Measurements from ENCODE around the gene KEAP1.
"Not testable (repeated sequence)": the region's sequence is repeated elsewhere in the genome, so short reads cannot be mapped to it uniquely, and the experiment has no call there.

GRCh38 chr19:10458733-10459132 lies 44.4 kb downstream of the KEAP1 start:
- not testable (repeated sequence) for TF ChIP-seq CTCF (IDR thresholded peaks at IDR 0.05; ENCODE audit: control extremely low read depth in 1 of 3, insufficient read depth in 1 of 3, low read depth in 1 of 3, low read length in 3 of 3); USF2 (IDR thresholded peaks at IDR 0.05; ENCODE audit: low read length); RAD21 (IDR thresholded peaks at IDR 0.05 in 1 of 2, conservative IDR thresholded peaks at IDR 0.05 in 1 of 2; ENCODE audit: low read depth in 2 of 2, low read length in 2 of 2); KDM5A (IDR thresholded peaks at IDR 0.05; ENCODE audit: low read length); GTF2F1 (IDR thresholded peaks at IDR 0.05; ENCODE audit: borderline replicate concordance, low read depth, low read length); MAFK (IDR thresholded peaks at IDR 0.05; ENCODE audit: low read depth, low read length); YY1 (IDR thresholded peaks at IDR 0.05; ENCODE audit: low read depth, low read length); BCL11A (IDR thresholded peaks at IDR 0.05; ENCODE audit: low read depth in 2 of 2, low read length in 2 of 2); SUZ12 (IDR thresholded peaks at IDR 0.05; ENCODE audit: low read length)

Measured in H1 (cell line).